NB4 (cell line): Measurements from ENCODE around the gene FIS1.

Experiments used
- DNase-seq: peaks from one replicate; pipeline ENCODE4 v3.0.0; 2010; ENCODE audit warnings: low read depth
- H3K4me3 ChIP-seq: one replicate; pipeline ENCODE4 v1.5.1; 2011; ENCODE audit warnings: mild to moderate bottlenecking, low read depth, low read length, moderate library complexity
- MYC ChIP-seq: IDR thresholded peaks from 2 replicates; pipeline ENCODE4 v1.6.1; 2011; ENCODE audit warnings: low read depth, low read length
- POLR2A ChIP-seq: IDR thresholded peaks from 2 replicates; pipeline ENCODE4 v1.6.1; 2011; ENCODE audit warnings: mild to moderate bottlenecking; ENCODE audit not compliant: insufficient read length; ENCODE audit errors: extremely low read depth
- TF ChIP-seq, protein P1 (sequence below): IDR thresholded peaks from 2 replicates; pipeline ENCODE4 v1.6.1; 2011; ENCODE audit warnings: low read depth, low read length
- TF ChIP-seq, protein P2 (sequence below): IDR thresholded peaks from one replicate; pipeline ENCODE4 v1.5.1; 2012; ENCODE audit warnings: low read depth, low read length

FIS1 gene

DNA sequence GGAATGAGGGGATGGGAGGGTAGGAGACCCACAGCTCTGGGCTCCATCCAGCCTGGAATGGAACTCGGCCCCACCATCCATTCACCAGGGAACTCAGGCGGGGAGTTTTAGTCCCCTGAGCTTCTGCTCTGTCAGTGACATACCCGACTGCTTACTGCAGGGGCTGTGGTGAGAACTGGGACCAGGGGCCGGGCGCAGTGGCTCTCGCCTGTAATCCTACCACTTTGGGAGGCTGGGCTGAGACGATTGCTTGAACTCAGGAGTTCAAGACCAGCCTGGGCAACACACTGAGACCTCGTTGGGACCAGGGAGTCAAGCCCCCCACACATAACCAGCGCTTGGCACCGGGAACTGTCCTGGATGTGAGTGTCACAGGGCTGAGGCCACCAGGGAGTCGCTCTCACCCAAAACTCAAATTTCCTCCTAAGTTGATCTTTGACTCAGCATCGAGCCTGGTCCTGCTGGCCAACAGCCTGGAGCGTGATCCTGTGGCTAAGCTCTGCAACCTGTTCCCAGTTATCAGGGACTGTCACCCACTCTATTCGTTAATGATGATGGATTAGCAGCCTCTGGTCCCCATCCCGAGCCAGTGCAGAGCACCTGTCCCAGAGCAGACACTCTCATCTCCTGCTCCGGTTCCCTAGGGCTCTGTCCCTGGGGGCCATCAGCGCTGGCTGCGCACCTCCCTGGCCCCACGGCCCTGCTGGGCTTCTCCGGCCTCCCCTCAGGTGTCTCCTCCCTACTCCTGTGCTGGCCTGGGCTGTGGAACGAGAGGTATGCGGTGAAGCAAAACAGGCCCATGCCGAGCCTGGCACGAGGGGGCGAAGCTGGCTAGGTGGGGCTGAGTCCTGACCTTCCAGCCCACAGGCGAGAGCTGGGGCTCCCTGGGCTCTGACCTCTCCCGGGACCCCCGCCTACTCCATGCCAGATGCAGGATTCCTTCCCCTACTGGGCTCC, 6.4 kb downstream of the FIS1 start:
- H3K4me3 ChIP-seq = no peak overlapping the region
- no peak for DNase-seq
- TF ChIP-seq, protein P1, sequence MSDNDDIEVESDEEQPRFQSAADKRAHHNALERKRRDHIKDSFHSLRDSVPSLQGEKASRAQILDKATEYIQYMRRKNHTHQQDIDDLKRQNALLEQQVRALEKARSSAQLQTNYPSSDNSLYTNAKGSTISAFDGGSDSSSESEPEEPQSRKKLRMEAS = no peak
- TF ChIP-seq, protein P2, sequence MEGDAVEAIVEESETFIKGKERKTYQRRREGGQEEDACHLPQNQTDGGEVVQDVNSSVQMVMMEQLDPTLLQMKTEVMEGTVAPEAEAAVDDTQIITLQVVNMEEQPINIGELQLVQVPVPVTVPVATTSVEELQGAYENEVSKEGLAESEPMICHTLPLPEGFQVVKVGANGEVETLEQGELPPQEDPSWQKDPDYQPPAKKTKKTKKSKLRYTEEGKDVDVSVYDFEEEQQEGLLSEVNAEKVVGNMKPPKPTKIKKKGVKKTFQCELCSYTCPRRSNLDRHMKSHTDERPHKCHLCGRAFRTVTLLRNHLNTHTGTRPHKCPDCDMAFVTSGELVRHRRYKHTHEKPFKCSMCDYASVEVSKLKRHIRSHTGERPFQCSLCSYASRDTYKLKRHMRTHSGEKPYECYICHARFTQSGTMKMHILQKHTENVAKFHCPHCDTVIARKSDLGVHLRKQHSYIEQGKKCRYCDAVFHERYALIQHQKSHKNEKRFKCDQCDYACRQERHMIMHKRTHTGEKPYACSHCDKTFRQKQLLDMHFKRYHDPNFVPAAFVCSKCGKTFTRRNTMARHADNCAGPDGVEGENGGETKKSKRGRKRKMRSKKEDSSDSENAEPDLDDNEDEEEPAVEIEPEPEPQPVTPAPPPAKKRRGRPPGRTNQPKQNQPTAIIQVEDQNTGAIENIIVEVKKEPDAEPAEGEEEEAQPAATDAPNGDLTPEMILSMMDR = no peak
- TF ChIP-seq POLR2A (no peak), MYC (no peak)

DNA sequence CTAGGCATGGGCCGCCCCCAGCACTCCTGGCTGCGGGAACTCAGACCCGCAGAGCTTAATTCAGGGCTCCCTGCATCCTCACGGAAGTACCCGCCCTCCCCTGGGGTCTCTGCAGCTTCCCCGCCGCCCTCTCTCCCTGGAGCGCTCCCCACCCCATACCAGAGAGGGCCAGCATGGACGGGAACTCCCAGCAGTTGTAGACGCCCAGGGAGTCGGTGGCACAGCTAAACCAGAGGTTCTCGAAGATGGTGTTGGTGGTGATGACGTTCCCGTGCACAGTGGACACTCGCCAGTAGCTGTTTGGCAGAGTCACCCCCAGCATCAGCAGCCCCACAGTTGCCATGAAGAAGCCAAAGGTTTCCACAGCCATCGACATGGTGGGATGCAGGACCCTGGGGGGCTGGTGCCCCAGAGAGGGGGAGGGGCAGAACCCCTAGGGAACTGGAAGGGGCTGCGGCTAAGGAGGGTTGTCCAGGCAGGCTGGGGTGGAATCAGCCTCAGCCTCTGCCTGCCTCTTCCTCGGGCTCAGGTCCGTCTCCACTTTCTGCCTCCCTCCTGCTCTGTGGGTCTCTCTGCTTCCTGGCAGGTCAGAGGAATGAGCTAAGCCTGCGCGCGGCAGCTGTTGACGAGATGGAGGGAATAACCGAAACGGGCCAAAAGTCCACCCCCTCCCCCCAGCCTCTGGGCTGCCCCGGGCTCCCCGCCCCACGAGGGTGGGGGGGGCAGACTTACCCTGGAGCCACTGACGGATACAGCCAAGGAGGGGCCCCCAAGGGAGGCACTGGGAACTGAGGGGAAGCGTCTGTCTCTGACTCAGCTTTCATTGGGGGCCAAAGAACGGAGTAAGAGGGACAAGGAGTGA, 7.4 kb downstream of the FIS1 start, which contains the start of gene CLDN15:
Gene CLDN15, minus strand, starts transcription at position 597 of the 862 bp plus-strand sequence. Its CDS starts 221 bp downstream, at position 376.
- H3K4me3 ChIP-seq = no peak within 1 kb of the TSS
- no peak for DNase-seq
- TF ChIP-seq, protein P2 = no peak
- TF ChIP-seq, protein P1 = no peak
- no peak for TF ChIP-seq MYC
- no peak for TF ChIP-seq POLR2A

DNA sequence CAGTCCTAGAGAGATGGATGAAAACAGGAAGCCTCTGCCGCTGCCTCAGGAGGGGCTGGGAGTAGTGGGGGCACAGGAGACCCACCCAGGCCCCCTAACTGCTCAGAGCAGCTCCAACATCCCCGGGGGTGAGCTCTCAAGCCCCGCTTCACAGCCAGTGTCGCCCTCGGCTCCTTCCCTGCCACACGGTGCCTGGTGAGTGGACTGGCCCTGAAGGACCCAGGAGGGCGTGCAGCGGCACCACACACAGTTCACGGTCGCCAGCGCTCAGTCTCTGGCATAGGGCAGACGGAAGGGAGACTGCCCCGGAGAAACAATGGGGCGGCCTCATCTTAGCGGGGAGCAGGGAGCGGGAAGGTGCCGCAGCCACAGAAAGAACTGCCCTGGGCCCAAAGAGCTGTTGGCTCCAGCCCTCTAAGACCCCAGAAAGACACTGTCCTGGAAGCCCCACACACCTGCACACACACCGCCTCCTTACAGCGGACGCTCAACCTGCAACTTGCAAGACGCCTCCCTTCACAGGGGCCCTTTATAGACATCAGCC, 8.5 kb downstream of the FIS1 start:
- DNase-seq = no peak

DNA sequence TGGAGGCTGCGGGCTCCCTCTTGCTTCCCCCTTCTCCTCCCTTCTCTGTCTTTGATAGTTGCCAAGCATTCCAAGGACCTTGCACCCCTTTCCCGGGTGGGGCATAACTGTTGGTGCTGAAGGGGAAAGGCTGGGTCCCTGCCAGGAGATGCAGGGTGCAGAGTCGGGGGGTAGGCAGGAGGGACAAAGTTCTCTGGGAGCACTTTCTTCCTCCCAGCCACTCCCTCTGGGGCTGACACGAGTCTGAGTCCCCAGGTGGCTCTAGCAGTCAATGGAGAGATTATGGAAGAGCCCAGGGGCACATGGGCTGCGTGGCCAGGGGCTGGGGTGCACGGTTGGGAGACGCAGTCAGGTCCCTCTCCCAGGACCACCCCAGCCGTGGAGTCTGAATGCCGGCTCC, 9.4 kb downstream of the FIS1 start:
- DNase-seq = no peak
- TF ChIP-seq, protein P1 = no peak
- TF ChIP-seq, protein P2 = no peak
- no peak for TF ChIP-seq MYC
- TF ChIP-seq POLR2A = no peak
- H3K4me3 ChIP-seq = no peak overlapping the region

More for the DNA sequence above, 8.5 kb downstream of the FIS1 start:
- H3K4me3 ChIP-seq = no peak overlapping the region
- TF ChIP-seq POLR2A = no peak
- TF ChIP-seq, protein P2 = no peak
- TF ChIP-seq, protein P1 = no peak
- no peak for TF ChIP-seq MYC

DNA sequence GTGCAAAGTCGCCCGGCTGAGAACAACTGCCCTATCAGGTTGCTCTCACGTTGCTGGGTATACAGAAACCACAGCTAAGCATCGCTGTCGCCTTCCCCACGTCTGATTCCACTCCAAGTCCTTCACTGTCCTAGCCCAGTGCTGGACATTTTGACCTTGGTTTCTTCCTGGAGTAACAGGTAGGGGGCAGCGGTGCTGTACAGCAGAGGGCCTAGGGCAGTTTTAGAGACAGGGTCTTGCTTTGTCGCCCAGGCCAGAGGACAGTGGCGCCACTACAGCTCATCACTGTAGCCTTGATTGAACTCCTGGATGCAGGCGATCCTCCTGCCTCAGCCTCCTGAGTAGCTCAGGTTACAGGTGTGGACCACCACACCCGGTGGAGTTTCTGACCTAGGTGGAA, 9.8 kb downstream of the FIS1 start:
- peak; percentile 62 for DNase-seq
- TF ChIP-seq, protein P1 = no peak
- TF ChIP-seq MYC = no peak
- TF ChIP-seq, protein P2 = peak; percentile 64
- no peak for TF ChIP-seq POLR2A

More for the DNA sequence above, 9.8 kb downstream of the FIS1 start:
- no peak overlapping the region for H3K4me3 ChIP-seq
